RWPE1 (cell line): ENCODE data around the gene MBD3L3.

Experiments used
- CTCF ChIA-PET: fragments of 350-600 bp; sonication (Branson Sonifier 250); formaldehyde crosslinking; extraction: SDS; loops from one replicate; lab custom pipeline; 2021; lab: Yijun Ruan, JAX
- POLR2A ChIA-PET: fragments of 400-600 bp; formaldehyde crosslinking; extraction: SDS; loops from one replicate; lab custom pipeline; 2020; ENCODE audit warnings: antibody characterized with exemption; ENCODE audit not compliant: low non-redundant PET; lab: Yijun Ruan, JAX
- DNase-seq: peaks from one replicate; pipeline ENCODE4 v3.0.0; 2012; ENCODE audit warnings: low spot score
- H3K27ac ChIP-seq: fragments of 450-650 bp; 2 replicates; pipeline ENCODE4 v1.5.1; 2017
- TF ChIP-seq, protein P1 (sequence below): fragments of 450-650 bp; conservative IDR thresholded peaks from 2 replicates; pipeline ENCODE4 v1.5.1; 2017; ENCODE audit warnings: low read depth, mild to moderate bottlenecking

Gene MBD3L3

GRCh38 chr19:7018828-7019227 lies 39.6 kb downstream of the MBD3L3 start:
- CTCF ChIA-PET: no interaction called here
- TF ChIP-seq, protein P1, sequence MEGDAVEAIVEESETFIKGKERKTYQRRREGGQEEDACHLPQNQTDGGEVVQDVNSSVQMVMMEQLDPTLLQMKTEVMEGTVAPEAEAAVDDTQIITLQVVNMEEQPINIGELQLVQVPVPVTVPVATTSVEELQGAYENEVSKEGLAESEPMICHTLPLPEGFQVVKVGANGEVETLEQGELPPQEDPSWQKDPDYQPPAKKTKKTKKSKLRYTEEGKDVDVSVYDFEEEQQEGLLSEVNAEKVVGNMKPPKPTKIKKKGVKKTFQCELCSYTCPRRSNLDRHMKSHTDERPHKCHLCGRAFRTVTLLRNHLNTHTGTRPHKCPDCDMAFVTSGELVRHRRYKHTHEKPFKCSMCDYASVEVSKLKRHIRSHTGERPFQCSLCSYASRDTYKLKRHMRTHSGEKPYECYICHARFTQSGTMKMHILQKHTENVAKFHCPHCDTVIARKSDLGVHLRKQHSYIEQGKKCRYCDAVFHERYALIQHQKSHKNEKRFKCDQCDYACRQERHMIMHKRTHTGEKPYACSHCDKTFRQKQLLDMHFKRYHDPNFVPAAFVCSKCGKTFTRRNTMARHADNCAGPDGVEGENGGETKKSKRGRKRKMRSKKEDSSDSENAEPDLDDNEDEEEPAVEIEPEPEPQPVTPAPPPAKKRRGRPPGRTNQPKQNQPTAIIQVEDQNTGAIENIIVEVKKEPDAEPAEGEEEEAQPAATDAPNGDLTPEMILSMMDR: no peak
- H3K27ac ChIP-seq: no peak overlapping the region
- POLR2A ChIA-PET: no interaction called here
- DNase-seq: no peak

DNA sequence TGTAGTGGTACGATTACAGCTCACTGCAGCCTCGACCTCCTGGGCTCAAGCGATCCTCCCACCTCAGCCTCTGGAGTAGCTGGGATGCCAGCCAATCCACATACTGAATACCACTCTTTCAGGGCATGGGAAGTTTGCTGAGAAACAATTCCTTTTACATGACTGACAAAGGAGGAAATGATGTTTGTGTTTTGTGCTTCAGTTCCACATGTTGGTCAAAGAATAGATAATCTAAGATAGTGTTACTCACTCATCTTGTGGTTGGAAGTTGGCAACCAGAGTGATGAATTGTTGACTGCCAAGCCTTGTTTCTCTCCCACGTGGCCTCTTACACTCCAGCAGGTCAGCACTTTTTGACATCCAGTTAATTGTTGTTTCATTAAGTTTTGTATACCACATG lies 44.8 kb downstream of the MBD3L3 start:
- CTCF ChIA-PET: interaction anchor here (0.7 kb wide), 1 partner anchor 341 kb away, joined by 3 read pairs; no protein-coding TSS in a partner anchor
- peak; percentile 55 for DNase-seq
- POLR2A ChIA-PET: no interaction called here
- H3K27ac ChIP-seq: no peak overlapping the region
- TF ChIP-seq, protein P1: no peak

GRCh38 chr19:7010722-7011593 lies 47.5 kb downstream of the MBD3L3 start:
- CTCF ChIA-PET: interaction anchor here (0.6 kb wide), 1 partner anchor 18 kb away, joined by 3 read pairs; no protein-coding TSS in a partner anchor
- POLR2A ChIA-PET: no interaction called here
- no peak overlapping the region for H3K27ac ChIP-seq
- TF ChIP-seq, protein P1: no peak
- no peak for DNase-seq

- ChIA-PET CTCF (no interaction called here), POLR2A (no interaction called here)
- DNase-seq: no peak
- TF ChIP-seq, protein P1: no peak
- no peak overlapping the region for H3K27ac ChIP-seq
These were observed 50.6 kb downstream of the MBD3L3 start for GRCh38 chr19:7007859-7008258.
